A549 (cell line): Measurements from ENCODE around the gene UBAP1L.

Source experiments
- MAFK ChIP-seq: fragments of 450-650 bp; IDR thresholded peaks from 2 replicates; pipeline ENCODE4 v1.6.1; 2014; ENCODE audit not compliant: partially characterized antibody
- PHF8 ChIP-seq: fragments of 200-600 bp; sonication (generic); IDR thresholded peaks from 2 replicates; pipeline ENCODE4 v1.6.1; 2016; ENCODE audit warnings: low read depth, mild to moderate bottlenecking, antibody characterized with exemption, moderate library complexity, borderline replicate concordance
- RFX5 ChIP-seq: fragments of 450-650 bp; IDR thresholded peaks from 2 replicates; pipeline ENCODE4 v1.7.1; 2014; ENCODE audit warnings: antibody characterized with exemption, mild to moderate bottlenecking, moderate library complexity
- TF ChIP-seq, protein P1 (sequence below): fragments of >200 bp; sonication (Bioruptor Twin); formaldehyde crosslinking; IDR thresholded peaks from 3 replicates; pipeline ENCODE4 v1.5.1; 2016

DNA sequence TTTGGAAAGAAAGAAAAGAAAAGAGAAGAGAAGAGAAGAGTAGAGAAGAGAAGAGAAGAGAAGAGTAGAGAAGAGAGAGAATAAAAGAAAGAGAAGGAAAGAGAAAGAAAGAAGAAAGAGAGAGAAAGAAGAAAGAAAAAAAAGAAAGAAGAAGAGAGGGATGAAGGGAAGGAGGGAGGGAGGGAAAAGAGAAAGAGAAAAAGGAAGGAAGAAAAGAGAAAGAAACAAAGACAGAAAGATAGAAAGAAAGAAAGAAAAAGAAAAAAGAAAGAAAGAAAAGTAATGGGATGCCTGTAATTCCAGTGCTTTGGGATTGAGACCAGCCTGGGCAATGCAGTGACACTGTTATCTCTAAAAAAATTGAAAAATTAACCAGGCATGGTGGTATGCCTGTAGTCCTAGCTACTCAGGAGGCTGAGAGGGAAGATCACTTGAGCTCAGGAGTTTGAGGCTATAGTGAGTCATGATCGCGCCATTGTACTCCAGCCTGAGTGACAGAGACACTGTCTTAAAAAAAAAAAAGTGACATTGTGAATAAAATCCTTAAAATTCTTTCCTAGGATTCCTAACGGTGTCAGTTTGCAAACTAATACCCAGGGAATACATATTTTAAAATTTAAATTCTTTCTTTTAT is 48.9 kb downstream of the UBAP1L start:
- TF ChIP-seq MAFK (no peak), PHF8 (no peak), RFX5 (no peak)
- TF ChIP-seq, protein P1, sequence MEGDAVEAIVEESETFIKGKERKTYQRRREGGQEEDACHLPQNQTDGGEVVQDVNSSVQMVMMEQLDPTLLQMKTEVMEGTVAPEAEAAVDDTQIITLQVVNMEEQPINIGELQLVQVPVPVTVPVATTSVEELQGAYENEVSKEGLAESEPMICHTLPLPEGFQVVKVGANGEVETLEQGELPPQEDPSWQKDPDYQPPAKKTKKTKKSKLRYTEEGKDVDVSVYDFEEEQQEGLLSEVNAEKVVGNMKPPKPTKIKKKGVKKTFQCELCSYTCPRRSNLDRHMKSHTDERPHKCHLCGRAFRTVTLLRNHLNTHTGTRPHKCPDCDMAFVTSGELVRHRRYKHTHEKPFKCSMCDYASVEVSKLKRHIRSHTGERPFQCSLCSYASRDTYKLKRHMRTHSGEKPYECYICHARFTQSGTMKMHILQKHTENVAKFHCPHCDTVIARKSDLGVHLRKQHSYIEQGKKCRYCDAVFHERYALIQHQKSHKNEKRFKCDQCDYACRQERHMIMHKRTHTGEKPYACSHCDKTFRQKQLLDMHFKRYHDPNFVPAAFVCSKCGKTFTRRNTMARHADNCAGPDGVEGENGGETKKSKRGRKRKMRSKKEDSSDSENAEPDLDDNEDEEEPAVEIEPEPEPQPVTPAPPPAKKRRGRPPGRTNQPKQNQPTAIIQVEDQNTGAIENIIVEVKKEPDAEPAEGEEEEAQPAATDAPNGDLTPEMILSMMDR: no peak
